ENCODE results near the gene PIP4K2A. TPM values are rescaled to one million over a fixed set of nuclear protein-coding genes. Genes with fewer than 3 reads are reported as not detected.
"Not testable (repeated sequence)": the region's sequence is repeated elsewhere in the genome, so short reads cannot be mapped to it uniquely, and the experiment has no call there.

PIP4K2A gene
- 40.1 and 44.2 TPM in 2 replicates for total RNA-seq

DNA sequence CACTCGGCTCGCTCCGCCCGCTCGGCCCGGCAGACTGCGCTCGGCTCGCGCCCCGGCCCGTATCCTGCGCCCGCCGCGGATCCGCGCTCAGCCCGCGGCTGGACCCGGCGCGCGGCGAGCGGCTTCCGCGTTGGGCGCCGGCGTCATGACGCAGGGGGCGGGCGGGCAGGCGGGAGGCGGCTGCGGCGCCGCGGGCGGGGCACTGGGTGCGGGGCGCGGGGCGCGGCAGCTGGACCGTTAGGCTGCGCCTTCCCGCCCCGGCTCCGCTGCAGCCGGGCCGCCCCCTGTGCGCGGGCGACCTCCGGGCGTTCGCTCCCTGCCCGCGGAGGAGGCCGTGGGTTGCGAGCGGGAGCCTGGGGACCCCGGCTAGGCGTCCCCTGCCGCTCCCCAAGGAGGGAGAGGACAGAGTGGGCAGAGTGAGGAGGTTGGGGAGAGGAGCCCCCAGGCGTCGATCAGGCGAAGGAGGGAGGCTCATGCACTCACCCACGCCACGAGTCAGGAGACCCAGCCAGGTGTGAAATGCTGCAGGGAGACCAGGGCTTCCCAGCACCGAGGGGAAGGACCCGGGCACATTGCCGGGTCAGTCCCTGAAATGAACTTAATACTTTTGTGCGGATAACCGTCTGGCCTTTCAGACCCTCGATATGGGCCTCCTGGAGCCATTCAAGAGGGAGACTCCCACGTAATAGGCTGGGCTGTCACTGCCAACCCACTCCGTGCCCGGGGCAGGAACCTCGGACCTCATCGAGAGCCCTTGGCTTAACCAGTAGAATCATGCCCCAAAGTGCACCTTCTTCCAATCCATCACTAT lies at the start of gene PIP4K2A:
PIP4K2A (minus strand) TSS at position 100 of the 811 bp plus-strand sequence. CDS start 252 bp downstream, outside the sequence.
- DNase-seq, result peak; percentile 82

DNA sequence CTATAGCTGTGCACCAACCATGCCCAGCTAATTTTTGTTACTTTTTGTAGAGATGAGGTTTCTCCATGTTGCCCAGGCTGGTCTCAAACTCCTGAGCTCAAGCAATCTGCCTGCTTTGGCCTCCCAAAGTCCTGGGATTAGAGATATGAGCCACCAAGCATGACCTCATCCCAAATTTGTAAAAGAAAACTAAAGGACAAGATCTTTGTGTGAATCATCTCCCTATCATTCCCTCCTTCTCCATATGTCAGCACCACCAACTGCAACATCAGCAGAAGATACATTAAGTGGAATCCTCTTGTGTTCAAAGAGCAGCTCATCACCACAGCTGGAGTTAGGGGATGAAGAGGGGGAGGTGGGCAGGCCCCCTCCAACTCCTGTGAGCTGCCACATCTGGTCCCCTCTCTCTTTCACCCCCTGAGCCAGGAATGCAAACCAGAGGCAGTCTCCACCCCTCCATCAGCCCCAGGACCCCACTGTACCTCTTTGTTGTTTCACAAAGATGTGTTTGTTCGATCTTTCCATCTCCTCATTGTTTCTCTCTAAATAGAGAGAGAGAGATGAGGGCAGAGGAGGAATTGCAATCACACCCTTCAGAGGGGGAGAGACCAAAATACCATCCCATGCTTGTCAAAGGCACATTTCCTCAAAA lies 47.3 kb upstream of the PIP4K2A start:
- no peak for DNase-seq

DNA sequence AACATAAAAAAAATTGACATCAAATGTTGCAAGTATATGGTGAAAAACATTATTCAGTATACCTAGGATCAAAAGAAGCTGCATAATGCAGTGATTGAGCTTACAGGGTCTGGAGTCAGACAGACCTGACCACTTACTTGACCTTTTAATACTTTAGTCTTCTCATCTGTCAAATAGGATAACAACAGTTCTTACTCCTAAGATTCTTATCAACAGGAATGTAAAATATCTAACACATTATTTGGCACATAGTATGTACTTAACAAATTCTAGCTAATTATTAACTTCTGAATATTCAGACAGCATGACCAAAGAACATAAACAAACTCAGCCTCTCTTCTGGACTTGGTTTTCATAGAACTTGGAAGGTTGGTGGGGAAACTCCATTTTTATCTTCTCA lies 45.6 kb upstream of the PIP4K2A start:
- no peak for DNase-seq

DNA sequence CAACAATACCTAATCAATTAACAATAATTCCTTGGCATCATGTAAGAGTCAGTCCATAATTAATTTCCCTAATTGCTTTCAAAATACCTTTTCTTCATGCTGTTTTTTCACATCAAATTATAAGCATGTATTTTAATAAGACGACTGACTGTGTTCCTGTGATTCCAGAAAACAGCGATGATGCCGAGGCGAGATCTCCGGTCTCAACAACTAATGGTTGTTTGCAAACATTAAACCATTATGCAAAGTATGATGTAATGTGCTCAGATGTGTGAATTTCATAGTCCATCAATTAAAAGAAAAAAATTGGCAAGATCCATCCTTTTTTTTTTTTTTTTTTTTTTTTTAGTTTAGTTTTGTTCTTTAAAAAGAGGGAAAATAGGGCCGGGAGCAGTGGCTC lies 44.5 kb upstream of the PIP4K2A start:
- DNase-seq, result no peak

DNA sequence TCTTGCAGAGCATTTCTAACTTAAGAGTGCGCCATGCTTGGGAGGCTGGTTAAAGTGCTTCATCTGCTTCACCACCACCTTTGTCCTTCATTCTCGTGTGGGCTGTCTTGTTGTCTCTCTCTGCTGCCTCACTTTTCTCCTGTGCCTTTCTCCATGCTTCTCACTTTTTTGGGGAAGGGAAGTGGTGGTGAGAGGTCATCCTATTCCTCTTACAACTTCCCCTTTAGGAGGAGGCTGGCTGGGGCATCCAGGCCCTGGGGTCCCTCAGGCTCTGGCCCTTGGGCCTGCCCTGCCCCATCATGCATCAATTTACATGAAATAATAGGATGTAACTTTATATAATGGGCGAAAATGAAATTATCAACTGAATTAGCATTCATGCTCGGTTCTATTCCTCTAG lies 39.9 kb upstream of the PIP4K2A start:
- no peak for DNase-seq

DNA sequence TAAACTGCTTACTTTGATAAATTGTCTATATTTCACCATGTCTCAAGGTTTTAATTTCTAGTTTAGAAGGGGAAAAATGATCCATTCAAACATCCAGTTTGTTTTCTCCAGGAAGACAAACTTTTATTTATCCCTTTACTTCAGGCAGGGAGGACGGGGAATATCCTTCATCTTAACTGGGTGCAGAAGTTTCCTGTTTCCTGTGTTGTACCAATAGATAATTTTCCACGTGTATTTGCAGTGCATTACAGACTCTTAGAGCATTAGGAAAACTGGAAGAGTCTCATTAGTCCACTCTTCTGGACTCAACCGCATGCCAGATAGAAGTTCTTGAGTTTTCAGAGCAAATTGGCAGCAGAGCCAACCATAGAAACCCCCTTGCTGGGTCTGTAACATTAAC lies 39.4 kb upstream of the PIP4K2A start:
- DNase-seq, result peak; percentile 73

DNA sequence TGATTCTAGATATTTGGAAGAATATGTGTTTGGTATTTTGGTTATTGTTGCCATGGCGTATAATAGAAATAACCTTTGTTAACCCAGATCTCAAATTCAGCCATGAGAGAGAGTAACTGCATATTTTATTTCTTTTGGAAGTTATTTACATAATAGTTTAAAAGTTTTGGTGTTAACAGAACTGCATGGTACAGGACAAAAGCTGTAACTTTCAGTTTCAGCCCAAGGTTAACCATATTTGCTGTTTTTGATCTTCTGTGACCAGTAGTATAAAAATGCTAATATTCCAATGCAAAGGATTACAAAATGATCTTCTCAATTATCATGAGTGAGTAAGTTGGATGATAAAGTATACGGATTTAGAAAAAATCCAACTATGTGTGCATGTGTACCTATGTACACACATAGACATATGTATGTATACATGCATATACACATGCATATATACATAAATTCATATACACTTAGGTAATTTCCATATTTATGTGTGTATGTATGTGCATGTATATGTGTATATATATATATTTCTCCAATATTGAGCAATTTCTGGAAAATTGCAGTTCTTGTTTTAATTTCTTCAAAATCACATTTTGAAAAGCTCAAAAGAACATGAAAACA lies 38.0 kb upstream of the PIP4K2A start:
- no peak for DNase-seq

DNA sequence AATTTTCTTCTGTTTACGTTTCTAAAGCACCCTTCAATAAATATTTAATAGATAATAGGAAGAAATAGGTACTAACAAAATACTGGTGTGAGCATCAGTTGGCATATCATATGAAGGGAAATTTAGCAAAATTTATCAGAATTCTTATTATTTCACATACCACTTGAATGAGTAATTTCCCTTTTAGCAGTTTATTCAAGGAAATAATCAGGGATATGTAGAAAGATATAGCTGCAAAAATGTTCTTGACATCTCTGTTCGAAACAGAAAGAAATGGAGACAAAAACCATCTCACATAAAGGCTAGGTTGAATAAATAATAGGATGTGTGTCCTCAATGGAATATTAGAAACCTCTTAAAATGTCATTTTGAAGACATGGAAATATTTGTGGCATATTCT lies 35.8 kb upstream of the PIP4K2A start:
- peak; percentile 17 for DNase-seq

DNA sequence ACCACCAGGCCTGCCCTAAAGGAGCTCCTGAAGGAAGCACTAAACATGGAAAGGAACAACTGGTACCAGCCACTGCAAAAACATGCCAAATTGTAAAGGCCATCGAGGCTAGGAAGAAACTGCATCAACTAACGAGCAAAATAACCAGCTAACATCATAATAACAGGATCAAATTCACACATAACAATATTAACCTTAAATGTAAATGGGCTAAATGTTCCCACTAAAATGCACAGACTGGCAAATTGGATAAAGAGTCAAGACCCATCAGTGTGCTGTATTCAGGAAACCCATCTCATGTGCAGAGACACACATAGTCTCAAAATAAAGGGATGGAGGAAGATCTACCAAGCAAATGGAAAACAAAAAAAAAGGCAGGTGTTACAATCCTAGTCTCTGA lies 30.5 kb upstream of the PIP4K2A start:
- DNase-seq, result not testable (repeated sequence)

DNA sequence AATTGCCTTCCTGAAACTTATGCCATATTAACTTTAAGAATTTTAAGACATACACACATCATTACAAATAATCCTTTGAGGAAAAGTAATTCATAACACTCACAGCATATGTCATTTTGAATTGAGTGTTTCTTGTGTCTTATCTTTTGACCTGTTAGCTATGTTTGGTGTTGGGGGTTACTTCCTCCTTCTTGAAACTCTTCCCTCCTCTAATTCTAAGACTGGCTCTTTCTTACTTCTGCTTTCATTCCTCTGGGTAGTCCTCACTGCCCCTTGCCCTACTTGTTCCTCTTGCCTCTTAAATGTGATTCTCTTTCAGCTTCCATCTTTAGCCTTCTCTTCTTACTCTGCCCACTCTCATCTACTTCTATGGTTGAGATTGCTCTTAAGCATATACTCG lies 28.3 kb upstream of the PIP4K2A start:
- DNase-seq, result no peak

DNA sequence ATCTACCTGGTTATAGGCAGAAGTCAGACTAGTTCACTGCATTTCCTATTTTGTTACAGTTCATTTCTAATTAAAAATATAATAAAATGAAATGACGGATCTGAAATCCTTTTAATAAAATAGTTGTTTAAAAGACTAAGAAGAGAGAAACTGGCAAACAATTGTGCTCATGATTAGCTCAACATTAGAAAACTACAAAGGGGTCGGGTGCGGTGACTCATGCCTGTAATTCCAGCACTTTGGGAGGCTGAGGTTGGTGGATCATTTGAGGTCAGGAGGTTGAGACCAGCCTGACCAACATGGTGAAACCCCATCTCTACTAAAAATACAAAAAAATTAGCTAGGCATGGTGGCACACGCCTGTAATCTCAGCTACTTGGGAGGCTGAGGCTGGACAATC lies 27.3 kb upstream of the PIP4K2A start:
- not testable (repeated sequence) for DNase-seq

DNA sequence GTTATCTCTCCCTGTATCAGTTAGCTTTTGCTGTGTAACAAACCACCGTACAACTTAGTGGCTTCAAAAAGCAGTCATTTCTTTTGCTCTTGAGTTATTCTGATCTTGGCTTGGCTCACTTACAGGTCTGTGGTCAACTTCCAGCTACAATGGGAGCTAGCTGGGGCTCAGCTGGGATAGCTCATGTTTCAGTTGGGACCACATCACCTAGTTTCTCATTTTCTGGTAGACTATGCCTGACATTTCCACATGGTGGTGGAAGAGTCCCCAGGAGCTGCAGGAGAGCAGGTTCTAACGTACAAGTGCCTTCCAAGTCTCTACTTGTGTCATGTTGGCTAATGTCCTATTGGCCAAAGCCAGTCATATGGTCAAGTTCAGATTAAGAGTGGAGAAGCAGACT lies 25.8 kb upstream of the PIP4K2A start:
- DNase-seq, result no peak

DNA sequence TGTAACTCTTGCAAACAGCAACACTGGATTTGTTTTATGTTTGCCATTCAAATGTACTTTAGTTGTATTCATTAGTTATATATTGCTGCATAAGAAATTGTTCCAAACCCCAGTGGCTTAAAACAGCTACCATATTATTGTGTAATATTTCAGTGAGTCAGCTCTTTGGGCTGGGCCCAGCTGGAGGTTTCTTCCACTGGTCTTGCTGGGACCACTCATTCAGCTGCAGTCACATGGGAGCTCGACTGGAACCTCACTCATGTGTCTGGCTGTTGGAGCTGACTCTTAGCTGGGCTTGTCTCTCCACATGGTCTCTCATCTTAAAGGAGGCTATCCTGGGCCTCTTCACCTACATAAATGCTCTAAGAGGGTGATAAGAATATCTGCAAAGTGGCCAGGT lies 23.2 kb upstream of the PIP4K2A start:
- no peak for DNase-seq

DNA sequence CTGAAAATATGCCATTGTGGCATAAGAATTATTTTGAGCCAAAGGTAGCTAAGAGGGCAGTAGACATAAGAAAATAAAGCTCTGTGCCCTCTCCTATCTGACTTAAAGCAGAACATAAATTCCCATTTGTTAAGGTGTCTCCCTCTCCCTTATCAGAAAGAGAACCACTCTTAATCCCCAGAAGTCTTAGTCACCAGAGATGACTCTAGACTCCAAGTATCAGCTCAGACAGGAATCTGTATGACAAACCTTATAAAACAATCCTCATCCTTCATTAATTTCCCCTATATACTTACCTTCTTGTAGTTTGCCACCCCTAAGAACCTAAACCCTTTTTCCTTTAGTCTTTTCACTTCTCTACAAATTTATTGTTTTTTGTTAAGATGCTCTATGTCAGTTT lies 21.8 kb upstream of the PIP4K2A start:
- no peak for DNase-seq

DNA sequence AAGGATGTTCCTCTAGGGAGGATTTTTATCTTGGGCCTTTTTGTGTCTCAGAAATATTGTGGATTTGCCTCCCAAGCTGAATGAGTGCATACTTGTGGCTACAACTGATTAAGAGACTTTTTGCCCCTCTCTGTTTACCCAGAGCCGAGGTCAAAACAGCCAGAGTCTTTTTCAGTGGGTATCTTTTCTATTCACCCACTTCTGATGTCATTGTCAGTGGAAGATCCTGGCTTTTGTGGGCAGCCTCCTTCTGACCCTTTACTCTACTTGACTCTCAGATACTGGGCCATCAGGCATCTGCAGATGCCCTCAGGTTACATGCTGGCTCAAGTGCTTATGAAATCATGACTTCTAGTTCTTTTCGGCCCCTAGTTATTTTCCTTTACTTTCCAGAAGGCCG lies 19.6 kb upstream of the PIP4K2A start:
- no peak for DNase-seq

DNA sequence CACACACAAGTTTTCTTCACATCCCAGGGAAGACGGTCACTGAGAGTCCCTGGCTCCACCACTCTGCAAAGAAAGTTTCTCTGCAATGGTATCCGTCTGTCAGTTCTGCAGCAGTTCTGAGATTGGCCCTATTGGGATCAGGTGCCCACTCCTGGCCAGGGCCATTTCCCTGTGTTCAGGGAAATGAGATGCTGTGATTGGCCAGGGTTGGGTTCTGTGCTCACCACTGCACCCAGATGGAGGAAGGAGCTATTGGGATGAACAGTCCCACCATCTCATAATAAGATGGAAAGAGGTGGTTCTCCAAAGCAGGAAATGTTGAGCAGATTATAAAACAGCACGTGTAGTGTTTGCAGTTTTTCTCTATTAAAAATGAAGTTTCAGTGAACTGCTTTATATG lies 13.3 kb upstream of the PIP4K2A start:
- DNase-seq, result no peak

DNA sequence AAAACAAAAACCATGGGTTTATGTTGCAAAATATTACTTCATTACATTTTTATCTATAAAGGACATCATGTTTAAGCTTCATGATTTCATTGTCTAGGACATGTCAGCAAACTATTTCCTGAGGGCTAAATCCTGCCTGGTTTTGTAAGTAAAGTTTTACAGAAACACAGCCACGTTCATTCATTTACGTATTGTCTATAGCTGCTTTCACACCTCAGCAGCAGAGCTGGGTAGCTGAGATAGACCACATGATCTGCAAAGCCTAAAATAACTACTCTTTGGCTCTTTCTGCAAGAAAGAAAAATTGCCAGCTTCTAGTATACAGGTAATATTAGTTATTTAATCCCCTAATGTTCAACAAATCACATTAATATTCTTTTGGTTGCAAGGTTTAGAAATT lies 12.7 kb upstream of the PIP4K2A start:
- DNase-seq, result no peak

DNA sequence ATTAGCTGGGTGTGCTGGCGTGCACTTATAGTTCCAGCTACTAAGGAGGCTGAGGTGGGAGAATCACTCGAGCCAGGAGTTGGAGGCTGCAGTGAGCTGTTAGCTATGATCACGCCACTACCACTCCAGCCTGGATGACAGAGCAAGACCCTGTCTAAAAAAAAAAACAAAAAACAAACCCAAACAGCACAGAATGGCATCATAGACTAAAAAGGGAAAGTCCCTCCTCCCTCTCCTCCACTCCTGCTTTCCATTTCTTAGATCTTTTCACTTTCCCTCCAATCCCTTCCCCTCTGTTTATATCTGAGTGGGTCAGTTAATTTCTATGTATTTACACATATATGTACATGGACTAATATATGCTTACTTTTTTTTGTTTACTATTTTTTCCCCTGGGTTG lies 10.4 kb upstream of the PIP4K2A start:
- DNase-seq, result no peak

DNA sequence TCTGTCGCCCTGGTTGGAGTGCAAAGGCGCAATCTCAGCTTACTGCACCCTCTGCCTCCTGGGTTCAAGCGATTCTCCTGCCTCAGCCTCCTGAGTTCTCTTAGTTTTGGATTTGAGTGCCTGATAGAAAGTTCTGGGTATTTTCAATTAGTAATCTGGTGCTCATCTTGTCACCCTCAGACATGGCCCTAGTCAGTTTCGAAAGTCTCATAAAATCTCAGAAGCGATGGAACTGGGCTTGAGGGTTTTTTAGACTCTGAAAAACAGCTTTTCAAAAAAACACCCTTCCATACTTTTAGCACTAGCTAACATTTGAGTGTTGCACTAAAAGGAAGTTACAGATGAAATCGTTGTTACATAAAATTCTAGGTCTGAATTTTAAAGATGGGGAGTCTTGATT lies 9.4 kb upstream of the PIP4K2A start:
- no peak for DNase-seq

DNA sequence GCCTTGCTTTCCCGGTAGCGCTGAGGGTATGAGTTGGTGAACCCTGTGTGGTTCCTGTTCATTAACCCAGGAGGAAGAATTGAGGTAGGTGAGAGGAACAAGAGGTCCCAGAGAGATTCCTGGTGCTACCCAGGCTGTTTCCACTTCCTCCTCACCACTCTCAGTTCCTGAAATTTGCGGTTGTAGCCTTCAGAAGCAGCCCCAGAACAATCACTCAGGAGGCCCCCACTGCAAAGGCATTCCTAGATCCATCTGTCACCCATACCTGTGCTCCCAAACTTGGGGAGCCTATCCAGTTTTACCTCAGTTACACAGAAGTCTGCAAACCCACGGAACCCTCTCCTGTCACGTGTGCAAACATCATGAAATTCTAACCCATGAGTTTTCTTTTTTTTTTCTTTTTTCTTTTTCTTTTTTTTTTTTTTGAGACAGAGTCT lies 9.0 kb upstream of the PIP4K2A start:
- DNase-seq, result no peak

DNA sequence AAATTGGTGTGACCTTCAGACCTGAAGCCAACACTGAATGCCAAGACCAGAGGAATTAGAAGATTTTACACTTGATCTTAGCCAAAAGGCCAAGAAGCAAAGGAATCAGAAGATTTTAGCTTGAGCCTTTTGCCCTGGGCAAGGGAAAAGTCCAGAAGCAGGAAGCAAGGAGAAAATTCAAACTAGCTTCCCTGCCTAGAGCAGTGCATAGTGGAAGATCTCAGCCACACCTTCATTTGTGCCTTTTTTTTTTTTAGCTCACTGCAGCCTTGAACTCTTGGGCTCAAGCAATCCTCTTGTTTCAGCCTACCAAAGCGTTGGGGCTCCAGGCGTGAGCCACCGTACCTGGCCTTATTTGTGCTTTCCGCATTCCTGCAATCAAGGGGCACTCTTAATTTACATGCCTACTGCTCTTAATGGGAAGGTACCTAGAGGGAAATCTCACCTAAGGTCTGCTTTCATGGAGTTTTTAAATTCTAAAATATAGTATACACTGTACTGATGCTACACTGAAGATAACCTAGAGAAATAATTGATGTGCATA lies 8.3 kb upstream of the PIP4K2A start:
- no peak for DNase-seq

DNA sequence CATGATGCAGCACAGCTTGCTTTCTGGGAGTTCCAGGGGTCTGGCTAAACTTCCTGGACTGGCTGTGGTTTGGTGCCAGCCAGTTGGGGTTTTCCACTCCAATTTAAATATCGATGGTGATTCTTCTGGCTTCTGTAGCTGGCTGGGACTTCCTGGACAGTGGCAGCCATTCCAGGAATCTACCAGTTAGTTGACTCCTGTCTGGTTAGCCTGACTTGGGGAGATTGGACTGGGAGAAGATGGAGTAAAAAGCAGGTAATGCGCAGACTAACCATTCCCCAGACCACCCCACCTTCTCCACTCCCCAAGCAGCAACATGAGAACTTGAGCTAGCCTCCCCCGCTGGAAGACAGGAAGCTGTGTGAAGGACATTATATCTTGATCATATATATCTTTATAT lies 6.3 kb upstream of the PIP4K2A start:
- no peak for DNase-seq

DNA sequence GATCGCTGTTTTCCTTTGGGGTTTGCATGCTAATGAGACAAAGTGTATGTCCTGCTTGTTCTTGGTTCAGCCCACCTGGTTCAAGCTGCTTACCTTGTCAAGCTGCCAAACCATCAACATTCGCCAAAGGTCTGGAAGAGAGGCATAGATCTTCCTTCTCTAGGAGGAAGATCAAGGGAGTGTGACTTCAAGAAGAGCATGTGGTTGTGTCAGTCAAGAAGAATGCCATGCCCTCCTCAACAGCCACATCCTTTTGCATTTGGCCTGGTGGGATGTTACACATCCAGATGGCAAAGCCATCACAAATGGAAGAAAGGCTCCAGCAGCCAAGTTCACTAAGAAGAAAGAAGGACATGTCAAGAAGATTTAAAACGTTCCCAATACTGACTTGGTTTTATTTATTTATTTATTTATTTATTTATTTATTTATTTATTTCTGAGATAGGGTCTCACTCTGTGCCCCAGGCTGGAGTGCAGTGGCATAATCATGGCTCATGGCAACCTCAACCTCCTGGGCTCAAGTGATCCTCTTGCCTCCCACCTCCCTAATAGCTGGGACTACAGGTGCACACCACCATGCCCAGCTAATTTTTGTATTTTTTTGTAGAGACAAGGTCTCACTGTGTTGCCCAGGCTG lies 5.1 kb upstream of the PIP4K2A start:
- DNase-seq, result no peak

Measured in dermis blood vessel endothelial cell (primary cell).